ENCODE data around the gene HELB.
A peak's percentile ranks its signal among the peaks of the same experiment; 100 is the strongest.

Gene HELB

DNA sequence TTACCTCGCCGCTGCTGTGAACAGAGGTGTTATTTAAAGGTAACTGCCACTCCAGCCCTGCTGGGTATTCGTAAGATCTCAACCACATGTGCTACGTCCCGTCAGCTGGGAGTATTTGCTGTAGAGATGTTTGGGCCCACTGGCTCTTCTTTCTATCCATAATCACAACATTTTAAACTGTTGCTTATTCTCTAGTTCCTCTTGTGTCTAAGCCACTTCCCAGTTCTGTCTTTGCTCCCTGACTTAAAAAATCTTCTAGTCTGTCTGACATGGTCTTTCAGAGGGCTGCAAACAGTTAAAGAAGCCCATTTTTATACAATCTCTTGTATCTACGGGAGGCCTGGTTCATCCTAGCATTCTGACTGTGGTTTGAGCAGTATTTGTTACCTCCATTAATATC lies 33.2 kb upstream of the HELB start:
- TF ChIP-seq, protein P1, sequence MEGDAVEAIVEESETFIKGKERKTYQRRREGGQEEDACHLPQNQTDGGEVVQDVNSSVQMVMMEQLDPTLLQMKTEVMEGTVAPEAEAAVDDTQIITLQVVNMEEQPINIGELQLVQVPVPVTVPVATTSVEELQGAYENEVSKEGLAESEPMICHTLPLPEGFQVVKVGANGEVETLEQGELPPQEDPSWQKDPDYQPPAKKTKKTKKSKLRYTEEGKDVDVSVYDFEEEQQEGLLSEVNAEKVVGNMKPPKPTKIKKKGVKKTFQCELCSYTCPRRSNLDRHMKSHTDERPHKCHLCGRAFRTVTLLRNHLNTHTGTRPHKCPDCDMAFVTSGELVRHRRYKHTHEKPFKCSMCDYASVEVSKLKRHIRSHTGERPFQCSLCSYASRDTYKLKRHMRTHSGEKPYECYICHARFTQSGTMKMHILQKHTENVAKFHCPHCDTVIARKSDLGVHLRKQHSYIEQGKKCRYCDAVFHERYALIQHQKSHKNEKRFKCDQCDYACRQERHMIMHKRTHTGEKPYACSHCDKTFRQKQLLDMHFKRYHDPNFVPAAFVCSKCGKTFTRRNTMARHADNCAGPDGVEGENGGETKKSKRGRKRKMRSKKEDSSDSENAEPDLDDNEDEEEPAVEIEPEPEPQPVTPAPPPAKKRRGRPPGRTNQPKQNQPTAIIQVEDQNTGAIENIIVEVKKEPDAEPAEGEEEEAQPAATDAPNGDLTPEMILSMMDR (IDR thresholded peaks at IDR 0.05; ENCODE audit: low read depth, low read length) = no peak
- no peak overlapping the region for H3K4me3 ChIP-seq (ENCODE audit: low read depth, low read length)
- in situ Hi-C loops (cut with HindIII; ENCODE audit: low sequenced_read_pairs) = no loop called here
- DNase-seq (ENCODE audit: low read depth, low spot score) = no peak

DNA sequence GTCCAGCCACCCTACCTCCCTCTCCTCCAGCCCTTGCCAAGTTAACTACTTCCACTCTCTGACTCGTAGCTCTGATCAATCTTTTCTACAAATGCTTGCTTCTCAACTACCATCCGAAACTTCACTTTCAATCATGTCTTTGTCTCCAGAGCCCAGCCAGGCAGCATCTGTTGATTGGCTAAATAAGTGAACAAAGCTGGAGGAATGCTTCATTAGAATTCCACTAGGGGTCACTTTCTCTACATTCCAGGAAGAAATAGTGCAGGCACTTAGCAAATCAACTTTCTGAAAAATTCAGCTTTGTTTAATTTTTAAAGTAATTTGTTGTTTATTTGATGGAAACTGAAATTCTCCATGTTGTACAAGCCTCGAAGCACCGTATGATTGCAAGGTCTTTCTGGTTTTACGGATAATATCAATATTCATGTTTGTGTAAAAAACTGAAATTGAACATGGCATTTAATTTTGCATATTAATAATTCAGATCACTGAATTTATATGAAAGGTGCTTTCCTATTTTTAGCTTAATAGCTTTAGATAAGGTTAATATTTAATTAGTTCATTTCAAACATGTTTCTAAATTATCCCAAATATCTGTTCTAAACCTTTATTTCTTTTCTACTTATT lies 32.4 kb upstream of the HELB start:
- TF ChIP-seq, protein P1 (IDR thresholded peaks at IDR 0.05; ENCODE audit: low read depth, low read length) = peak; percentile 75
- DNase-seq (ENCODE audit: low read depth, low spot score) = peak; percentile 52
- in situ Hi-C loops (cut with HindIII; ENCODE audit: low sequenced_read_pairs) = no loop called here
- H3K4me3 ChIP-seq (ENCODE audit: low read depth, low read length) = no peak overlapping the region

DNA sequence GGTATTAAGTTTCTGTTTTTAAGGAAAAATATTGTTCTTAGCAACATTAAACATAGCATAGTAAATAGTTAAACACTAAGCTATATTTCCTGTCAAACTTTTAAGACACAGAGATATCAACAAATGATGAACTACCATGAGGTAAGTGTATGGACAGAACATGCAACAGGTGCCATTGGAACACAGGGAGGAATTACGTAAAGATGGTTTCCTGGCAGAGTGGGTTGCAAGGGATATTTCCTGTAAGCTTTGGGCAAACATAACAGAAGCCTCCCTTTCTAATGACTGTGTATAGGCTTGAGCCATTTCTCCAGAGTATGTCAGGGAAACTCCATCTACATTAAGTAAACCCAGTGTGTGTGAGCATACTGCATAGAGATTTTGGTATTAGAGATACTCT lies 31.7 kb upstream of the HELB start:
- no peak for DNase-seq (ENCODE audit: low read depth, low spot score)
- TF ChIP-seq, protein P1 (IDR thresholded peaks at IDR 0.05; ENCODE audit: low read depth, low read length) = no peak

DNA sequence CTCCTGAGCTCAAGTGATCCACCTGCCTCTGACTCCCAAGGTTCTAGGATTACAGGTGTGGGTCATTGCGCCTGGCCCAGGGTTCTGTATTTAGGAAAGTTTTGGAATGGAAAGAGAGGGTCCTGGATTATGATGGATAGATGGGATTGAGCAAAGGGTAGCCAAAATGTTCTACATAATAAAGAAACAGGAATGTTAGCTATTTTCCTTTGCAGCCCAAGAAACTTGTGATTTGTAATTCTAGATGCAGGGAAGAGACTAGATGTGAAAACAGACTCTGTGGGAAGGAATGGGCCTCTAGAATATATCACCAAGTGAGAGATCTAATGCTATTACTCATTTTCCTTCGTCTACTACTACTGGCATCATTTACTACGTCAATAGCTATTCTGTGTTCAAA lies 29.6 kb upstream of the HELB start:
- no peak for DNase-seq (ENCODE audit: low read depth, low spot score)
- in situ Hi-C loops (cut with HindIII; ENCODE audit: low sequenced_read_pairs) = no loop called here
- TF ChIP-seq, protein P1 (IDR thresholded peaks at IDR 0.05; ENCODE audit: low read depth, low read length) = no peak
- no peak overlapping the region for H3K4me3 ChIP-seq (ENCODE audit: low read depth, low read length)

More for the DNA sequence above, 31.7 kb upstream of the HELB start:
- in situ Hi-C loops (cut with HindIII; ENCODE audit: low sequenced_read_pairs) = no loop called here
- no peak overlapping the region for H3K4me3 ChIP-seq (ENCODE audit: low read depth, low read length)

DNA sequence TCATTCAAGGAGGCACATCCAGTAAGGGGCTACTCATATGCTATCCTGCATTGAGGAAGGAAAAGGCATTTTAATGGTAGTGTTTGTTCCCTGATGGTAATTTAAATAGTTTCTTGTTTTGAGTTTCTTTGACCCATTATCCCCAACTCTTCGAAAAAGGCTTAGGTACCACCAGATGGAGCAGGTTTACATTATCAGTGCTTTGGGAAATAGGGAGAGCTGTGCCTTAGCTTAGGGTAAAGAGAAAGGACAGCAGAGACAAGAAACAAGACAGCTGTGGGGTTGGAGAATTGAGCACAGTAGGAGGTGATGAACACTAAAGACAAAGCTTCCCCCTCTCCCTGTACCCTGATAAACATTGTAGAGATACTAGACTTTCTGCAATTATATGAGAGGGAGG lies 29.1 kb upstream of the HELB start:
- no peak overlapping the region for H3K4me3 ChIP-seq (ENCODE audit: low read depth, low read length)
- TF ChIP-seq, protein P1 (IDR thresholded peaks at IDR 0.05; ENCODE audit: low read depth, low read length) = peak; percentile 5
- no peak for DNase-seq (ENCODE audit: low read depth, low spot score)
- in situ Hi-C loops (cut with HindIII; ENCODE audit: low sequenced_read_pairs) = no loop called here

DNA sequence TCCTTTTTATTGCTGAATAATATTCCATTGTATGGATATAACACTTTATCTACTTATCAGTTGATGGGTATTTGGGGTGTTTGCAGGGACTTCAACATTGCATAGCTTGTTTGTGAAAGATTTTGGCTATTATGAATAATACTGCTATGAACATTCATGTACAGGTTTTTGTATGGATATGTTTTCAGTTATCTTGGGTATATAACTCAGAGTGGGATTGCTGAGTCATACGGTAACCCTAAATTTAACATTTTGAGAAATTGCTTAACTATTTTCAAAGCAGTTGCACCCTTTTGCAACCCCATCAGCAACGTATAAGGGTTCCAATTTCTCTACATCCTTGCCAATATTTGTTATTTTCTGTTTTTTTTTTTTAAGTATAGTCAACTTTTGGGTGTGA lies 27.3 kb upstream of the HELB start:
- in situ Hi-C loops (cut with HindIII; ENCODE audit: low sequenced_read_pairs) = no loop called here
- TF ChIP-seq, protein P1 (IDR thresholded peaks at IDR 0.05; ENCODE audit: low read depth, low read length) = no peak
- H3K4me3 ChIP-seq (ENCODE audit: low read depth, low read length) = no peak overlapping the region
- no peak for DNase-seq (ENCODE audit: low read depth, low spot score)
